NCI-H2196 treated with DMSO at 0.1 percent for 48 hours (cell line): Measurements from ENCODE around the gene CDH4.
A peak's percentile ranks its signal among the peaks of the same experiment; 100 is the strongest.

Experiments used
- DNase-seq: peaks from one replicate; lab custom pipeline; 2025; ENCODE audit not compliant: unreplicated experiment; lab: John Stamatoyannopoulos, UW

The CDH4 gene

DNA sequence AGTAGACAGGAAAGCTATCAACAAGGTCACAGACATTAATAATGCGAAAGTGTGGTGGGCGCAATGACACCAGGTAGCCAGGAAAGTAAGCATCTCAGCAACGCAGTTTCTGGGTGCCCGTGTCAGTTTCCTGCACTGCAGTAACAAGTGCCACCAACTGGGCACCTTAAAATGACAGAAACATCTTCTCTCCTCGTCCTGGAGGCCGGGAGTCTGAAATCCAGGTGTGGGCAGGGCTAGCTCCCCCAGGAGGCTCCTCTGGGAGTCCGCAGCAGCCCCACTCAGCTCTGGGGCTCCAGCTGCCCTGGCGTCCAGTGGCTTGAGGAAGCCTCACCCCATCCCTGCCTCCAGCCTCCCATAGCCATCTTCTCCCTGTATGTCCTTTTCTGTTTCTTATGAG lies 426.4 kb downstream of the CDH4 start:
- DNase-seq, result no peak

GRCh38 chr20:61679473-61679872 lies 427.4 kb downstream of the CDH4 start:
- DNase-seq, result no peak

DNA sequence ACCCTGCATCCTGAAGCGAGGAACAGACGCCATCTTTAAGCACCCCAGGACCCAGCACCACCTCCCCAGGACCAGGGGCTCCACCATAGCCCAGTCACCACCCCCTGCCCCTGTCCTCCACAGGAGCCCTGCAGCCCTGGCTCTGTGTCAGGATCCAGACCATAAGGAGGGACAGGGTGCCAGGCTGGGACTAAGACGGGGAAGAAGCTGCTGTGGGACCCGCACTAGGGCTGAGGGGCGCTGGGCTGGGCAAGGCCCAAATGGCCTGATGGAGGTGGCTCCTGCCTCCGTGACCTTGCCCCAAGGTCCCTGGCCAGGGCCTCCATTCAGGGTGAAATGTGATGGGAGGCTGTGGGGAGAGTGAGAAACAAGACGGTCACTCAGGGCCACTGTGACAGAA lies 428.0 kb downstream of the CDH4 start:
- no peak for DNase-seq

GRCh38 chr20:61682114-61682995 lies 430.3 kb downstream of the CDH4 start:
- DNase-seq, result no peak

- DNase-seq, result no peak
Observed at GRCh38 chr20:61682996-61683681, 431.1 kb downstream of the CDH4 start.

GRCh38 chr20:61683721-61684120 lies 431.7 kb downstream of the CDH4 start:
- peak; percentile 59 for DNase-seq

DNA sequence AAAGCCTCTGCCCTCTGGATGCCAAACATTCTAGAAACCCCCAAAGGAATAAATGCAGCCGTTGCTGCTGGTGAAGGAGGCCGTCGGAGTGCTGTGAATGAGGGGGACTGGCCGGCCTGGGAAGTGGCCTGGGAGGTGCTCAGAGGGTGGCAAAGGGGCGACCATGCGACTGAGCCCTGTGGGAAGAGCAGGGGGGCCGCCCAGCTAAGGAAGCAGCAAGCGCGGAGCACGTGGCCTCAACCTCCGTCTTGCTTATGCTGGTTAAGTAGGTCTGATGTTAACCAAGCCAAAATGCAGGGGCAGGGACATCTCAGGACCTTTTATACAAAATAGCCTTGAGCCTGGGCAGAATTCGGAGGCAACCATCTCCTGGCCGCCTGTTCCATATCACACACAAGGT lies 432.1 kb downstream of the CDH4 start:
- DNase-seq, result no peak

GRCh38 chr20:61684583-61685235 lies 432.6 kb downstream of the CDH4 start:
- no peak for DNase-seq

DNA sequence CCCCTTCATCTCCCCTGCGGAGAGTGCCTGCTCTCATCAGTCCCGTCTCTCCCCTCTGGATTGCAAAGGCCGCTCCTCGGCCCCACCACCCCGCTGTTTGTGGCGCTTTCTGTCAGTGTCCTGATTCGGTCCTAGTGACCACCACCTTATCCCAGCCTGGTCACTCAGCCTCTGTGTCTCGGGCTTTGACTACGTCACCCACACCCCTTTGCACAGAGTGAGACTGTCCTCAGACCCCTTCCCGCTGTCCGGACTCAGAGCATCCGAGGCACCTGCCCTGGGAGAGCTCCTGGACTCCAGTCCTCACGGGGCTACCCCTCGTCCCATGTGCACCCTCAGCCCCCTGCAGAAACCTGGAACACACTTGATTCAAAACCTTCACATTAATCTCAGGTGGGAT lies 433.4 kb downstream of the CDH4 start:
- no peak for DNase-seq

DNA sequence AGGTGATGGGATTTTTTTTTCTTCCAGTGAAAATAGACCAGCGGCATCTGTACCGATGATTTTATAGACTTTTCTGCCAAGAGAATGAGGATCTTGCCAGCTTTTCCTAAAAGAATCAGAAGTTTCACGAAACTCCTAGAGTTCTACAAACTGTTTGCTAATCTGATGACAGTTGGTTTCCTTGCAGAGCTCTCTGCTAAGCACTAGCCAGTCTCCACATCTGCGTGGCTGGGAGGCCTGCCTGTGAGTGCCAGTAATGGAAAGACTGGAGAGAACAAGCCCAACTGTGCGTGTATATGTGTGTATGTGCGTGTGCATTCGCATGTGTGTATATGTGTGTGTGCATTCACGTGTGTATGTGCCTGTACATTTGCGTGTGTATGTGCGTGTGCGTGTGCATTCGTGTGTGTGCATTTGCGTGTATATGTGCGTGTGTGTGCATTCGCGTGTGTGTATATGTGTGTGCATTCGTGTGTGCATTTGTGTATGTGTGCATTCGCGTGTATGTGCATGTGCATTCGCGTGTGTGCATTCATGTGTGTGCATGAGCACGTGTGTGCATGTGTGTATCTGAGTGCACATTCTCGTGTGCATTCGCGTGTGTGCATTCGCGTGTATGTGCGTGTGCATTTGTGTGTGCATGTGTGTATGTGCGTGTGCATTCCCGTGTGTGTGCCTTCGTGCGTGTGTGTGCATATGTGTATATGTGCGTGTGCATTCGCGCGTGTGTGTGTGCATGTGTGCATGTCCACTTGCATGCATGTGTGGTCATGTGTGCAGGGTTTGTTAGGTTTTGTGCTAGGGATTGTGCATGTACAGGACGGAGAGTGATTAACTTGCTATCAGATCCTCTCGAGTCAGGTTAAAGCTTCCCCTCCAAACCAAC lies 434.2 kb downstream of the CDH4 start:
- DNase-seq, result no peak

DNA sequence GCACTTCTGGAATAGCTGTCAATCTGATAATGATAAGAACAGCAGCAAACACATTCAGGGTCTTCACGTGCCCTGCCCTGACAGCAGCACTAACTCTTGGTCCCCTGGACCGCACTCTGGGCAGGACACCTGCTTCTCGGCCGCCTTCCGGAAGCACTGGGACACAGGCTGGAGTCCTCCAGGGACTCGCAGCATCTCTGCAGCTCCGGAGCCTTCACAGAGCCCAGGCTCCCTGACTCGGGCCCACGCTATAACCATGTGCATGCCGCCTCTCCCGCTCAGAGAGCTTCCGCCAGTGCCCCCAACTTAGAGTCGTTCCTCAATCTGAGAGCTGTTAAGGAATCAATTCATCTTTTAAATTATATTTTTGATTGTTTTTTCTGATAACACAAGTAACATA lies 436.4 kb downstream of the CDH4 start:
- DNase-seq, result no peak

DNA sequence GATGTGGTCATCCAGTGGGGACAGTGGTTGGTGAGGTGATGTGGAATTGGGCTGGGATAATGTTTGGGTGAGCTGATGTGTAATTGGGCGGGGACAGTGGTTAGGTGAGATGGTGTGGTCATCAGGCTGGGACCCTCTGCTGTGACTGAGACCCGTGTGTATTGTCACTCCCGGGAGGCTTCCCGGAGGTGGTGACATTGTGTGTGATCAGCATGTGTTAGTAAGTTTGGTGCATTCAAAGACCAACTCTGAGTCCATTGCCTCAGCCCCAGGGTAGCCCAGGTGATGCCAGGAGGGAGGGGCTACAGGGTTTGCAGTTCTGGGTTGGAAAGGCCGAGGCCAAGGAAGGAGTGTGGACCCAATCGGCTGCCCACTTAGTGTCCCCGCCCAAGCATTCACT lies 438.1 kb downstream of the CDH4 start:
- DNase-seq, result no peak

DNA sequence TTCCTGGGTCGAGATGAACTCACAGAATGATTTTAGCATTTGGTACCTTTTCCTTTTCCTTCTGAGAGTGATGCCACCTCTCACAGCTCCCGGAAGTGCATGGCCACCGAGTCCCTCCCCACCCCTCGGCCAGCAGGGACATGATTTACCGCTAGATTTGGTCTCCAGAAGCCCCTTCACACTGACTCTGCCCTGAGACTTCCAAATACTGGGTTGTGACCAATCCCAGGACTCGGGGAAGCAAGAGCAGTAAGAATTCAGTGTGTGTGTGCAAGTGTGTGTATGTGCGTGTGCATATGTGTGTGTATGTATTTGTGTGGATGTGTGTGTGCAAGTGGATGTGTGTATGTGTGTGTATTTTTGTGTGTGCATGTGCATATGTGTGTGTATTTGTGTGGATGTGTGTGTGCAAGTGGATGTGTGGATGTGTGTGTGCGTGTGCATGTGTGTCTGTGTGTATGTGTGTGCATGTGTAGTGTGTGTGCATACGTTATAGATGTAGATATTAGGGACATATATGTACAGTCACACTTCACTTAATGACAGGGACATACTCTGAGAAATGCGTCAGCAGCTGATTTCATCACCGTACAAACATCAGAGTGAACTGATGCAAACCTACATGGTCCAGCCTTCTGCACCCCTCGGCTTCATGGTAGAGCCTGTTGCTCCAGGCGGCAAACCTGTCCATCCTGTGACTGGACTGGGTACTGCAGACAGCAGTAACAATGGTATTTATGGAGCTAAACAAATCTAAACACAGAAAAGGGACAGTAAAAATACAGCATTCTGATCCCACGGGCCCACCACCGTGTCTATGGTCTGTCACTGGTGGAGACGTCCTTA lies 439.2 kb downstream of the CDH4 start:
- DNase-seq, result no peak

- DNase-seq, result no peak
Observed at GRCh38 chr20:61691978-61692377, 439.9 kb downstream of the CDH4 start.

- DNase-seq, result no peak
Observed at GRCh38 chr20:61692479-61692878, 440.4 kb downstream of the CDH4 start.

GRCh38 chr20:61693055-61693600 lies 441.1 kb downstream of the CDH4 start:
- no peak for DNase-seq

DNA sequence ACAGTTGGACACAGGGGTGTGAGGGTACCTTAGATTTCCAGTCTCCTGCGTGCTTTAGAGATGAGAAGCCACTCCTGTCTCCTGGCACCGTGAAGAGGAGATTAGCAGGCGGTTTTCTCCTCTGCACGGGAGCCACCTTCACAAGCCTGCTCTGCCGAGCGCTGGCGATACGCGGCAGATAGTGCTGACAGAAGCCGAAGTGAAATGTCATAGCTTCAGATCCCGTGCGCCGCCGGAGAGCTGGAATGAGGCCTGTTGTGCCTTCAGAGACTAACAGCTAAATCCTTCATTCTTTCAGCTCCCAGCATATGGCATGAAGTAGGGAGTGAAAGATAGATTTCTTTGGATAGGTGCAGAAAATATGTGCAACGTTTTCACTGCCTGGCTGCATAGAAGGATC lies 442.6 kb downstream of the CDH4 start:
- no peak for DNase-seq

DNA sequence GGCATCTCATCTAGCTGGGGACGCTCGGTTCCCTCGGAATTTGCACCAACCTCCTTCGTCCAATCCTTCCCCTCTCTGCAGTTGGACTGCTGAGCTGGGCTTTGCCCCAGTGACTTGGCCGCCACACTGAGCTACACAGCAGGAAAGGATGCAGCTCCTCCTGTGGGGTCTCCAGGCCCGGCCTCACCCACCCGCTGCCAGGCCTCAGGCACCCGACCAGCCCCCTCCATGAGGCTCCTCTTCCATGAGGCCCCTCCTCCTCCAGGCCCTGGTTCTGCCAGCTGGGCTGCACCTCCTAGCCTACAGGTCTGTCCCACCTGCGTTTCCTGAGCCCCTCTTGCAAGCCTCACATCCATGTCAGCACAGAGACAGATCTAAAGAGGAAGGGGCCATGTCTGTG lies 443.7 kb downstream of the CDH4 start:
- no peak for DNase-seq

- DNase-seq, result no peak
Observed at GRCh38 chr20:61696181-61696735, 444.2 kb downstream of the CDH4 start.
